CD4-positive, CD25-positive, alpha-beta regulatory T cell (primary cell): ENCODE results near the gene RAB18. TPM values are rescaled to one million over a fixed set of nuclear protein-coding genes. Genes with fewer than 3 reads are reported as not detected.
A peak's percentile ranks its signal among the peaks of the same experiment; 100 is the strongest.

ENCODE experiments used
- ATAC-seq, 2 donors: fragments of 150-1000 bp; cut with Tn5 transposase; one replicate each; pipeline ENCODE4 v1.10.0; 2021; ENCODE audit warnings: low read depth in 2 of 2, moderate number of reproducible peaks in 2 of 2, moderate library complexity in 1 of 2
- DNase-seq, 3 donors: peaks; one replicate each; pipeline versions ENCODE4 v3.0.0 to v3.0.0-alpha.2; 2012 to 2022; ENCODE audit warnings: mixed read lengths in 1 of 3
- H3K27ac ChIP-seq: one replicate; pipeline ENCODE4 v1.7.0; 2013; ENCODE audit warnings: mild to moderate bottlenecking, low read length; ENCODE audit not compliant: insufficient read depth, poor library complexity, severe bottlenecking
- H3K27me3 ChIP-seq: one replicate; pipeline ENCODE4 v1.7.0; 2013; ENCODE audit warnings: low read length; ENCODE audit not compliant: control insufficient read depth, insufficient read depth
- H3K36me3 ChIP-seq: one replicate; pipeline ENCODE4 v1.7.0; 2013; ENCODE audit warnings: mild to moderate bottlenecking, low read length, moderate library complexity; ENCODE audit not compliant: control insufficient read depth, insufficient read depth
- H3K4me1 ChIP-seq: 2 replicates; pipeline ENCODE4 v1.7.0; 2013; ENCODE audit warnings: mild to moderate bottlenecking, low read length; ENCODE audit not compliant: insufficient read depth, control insufficient read depth, poor library complexity, severe bottlenecking
- H3K4me3 ChIP-seq: one replicate; pipeline ENCODE4 v1.7.0; 2013; ENCODE audit warnings: low read depth, mild to moderate bottlenecking, low read length, moderate library complexity
- H3K9me3 ChIP-seq, 2 experiments: 1 replicate in 1 of 2; 2 replicates in 1 of 2; pipeline ENCODE4 v1.7.0; 2013; ENCODE audit warnings: low read length in 2 of 2, mild to moderate bottlenecking in 1 of 2, moderate library complexity in 1 of 2; ENCODE audit not compliant: control insufficient read depth in 2 of 2
- H3K27ac Mint-ChIP-seq, 3 donors: one replicate each; pipeline ENCODE4 v1.8.0; 2020 to 2022; ENCODE audit warnings: mild to moderate bottlenecking in 3 of 3, mixed read lengths in 3 of 3, moderate library complexity in 2 of 3
- H3K27me3 Mint-ChIP-seq: one replicate; pipeline ENCODE4 v1.8.0; 2022; ENCODE audit warnings: mild to moderate bottlenecking, mixed read lengths
- H3K36me3 Mint-ChIP-seq: one replicate; pipeline ENCODE4 v1.8.0; 2020; ENCODE audit warnings: mixed read lengths
- H3K4me1 Mint-ChIP-seq, 4 donors: one replicate each; pipeline ENCODE4 v1.8.0; 2020 to 2022; ENCODE audit warnings: mixed read lengths in 4 of 4, mild to moderate bottlenecking in 1 of 4
- H3K4me3 Mint-ChIP-seq, 4 donors: one replicate each; pipeline ENCODE4 v1.8.0; 2020 to 2022; ENCODE audit warnings: mild to moderate bottlenecking in 4 of 4, mixed read lengths in 4 of 4, moderate library complexity in 3 of 4
- H3K9me3 Mint-ChIP-seq, 7 donors: one replicate each; pipeline ENCODE4 v1.8.0; 2020 to 2022; ENCODE audit warnings: mixed read lengths in 7 of 7, mild to moderate bottlenecking in 3 of 7, moderate library complexity in 2 of 7
- polyA plus RNA-seq, 4 donors: library from polyadenylated mRNA; unstranded; fragments of 300-500 nt; fragmentation: Illumina TruSeq; gene quantifications; one replicate each; pipeline ENCODE4 v1.2.3, GENCODE V29; 2021
- total RNA-seq: library from RNA; stranded (reverse); gene quantifications from one replicate; pipeline ENCODE4 v1.2.3, GENCODE V29; 2022

The RAB18 gene
- total and polyA plus RNA-seq, 5 donors from 2014 or later = 73.4 to 110 (median 84.3) TPM

DNA sequence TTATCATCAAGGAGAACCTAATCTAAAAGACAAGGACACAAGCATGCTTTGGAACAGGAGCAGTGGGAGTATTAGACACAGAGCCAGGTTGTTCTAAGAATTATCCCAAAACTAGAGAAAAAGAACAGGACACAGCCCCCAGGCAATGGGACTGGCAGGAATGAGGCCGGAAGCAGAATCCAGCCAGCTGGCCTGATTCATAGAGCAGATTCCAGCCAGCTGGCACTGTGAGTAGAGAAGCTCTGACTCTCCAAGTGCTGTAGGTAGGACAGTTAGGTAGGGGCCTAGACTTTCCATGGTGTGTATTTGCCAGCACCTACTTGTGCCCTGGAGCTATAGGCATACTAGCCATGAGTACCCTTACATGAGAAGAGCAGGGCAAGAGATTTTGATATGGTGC is 13.3 kb upstream of the RAB18 start:
- Mint-ChIP-seq H3K4me3 (no peak overlapping the region), H3K36me3 (peaks cover 7% of the 10 kb centered on the region), H3K4me1 (no peaks in the 10 kb centered on the region), H3K27me3 (peaks cover 57% of the 10 kb centered on the region), H3K9me3 (peaks cover 0 to 28% (median 8%) of the 10 kb centered on the region in 7 donors), H3K27ac (peak overlapping the region in 1 of 3 donors; percentile 83)
- H3K36me3 ChIP-seq = no peaks in the 10 kb centered on the region
- H3K27me3 ChIP-seq = peaks cover 21% of the 10 kb centered on the region
- no peaks in the 10 kb centered on the region for H3K4me1 ChIP-seq
- H3K27ac ChIP-seq = no peak overlapping the region
- DNase-seq (no peak), ATAC-seq (no peak)
- H3K9me3 ChIP-seq = peaks cover 7 to 18% of the 10 kb centered on the region in 2 experiments
- H3K4me3 ChIP-seq = no peak overlapping the region

DNA sequence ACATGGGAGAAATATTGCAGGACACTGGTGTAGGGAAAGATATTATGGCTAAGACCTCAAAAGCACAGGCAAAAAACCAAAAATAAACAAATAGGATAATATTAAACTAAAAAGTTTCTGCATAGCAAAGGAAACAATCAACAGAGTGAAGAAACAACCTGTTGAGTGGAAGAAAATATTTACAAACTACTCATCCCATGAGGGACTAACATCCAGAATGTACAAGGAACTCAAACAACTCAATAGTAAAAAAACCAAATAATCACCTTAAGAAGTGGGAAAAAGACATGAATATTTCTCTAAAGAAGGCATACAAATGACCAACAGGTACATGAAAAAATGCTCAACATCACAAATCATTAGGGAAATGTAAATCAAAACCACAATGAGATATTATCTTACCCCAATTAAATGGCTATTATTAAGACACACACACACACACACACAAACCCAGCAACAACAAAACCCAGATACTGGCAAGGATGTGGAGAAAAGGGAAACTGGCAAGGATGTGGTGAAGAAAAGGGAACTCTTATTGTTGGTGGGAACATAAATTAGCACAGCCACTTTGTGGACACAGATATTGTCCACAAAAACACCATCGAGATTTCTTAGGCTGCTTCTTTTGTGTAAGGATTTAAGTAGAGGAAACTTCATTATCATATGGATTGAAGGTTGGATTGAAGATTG is 9.8 kb upstream of the RAB18 start:
- H3K27ac ChIP-seq = no peak overlapping the region
- peaks cover 7 to 15% of the 10 kb centered on the region in 2 experiments for H3K9me3 ChIP-seq
- Mint-ChIP-seq H3K27me3 (peaks cover 54% of the 10 kb centered on the region), H3K36me3 (peaks cover 7% of the 10 kb centered on the region), H3K9me3 (peaks cover 0 to 17% (median 8%) of the 10 kb centered on the region in 7 donors), H3K4me1 (no peaks in the 10 kb centered on the region), H3K27ac (no peak overlapping the region), H3K4me3 (no peak overlapping the region)
- DNase-seq = no peak
- no peaks in the 10 kb centered on the region for H3K36me3 ChIP-seq
- ATAC-seq = no peak
- H3K4me1 ChIP-seq = no peaks in the 10 kb centered on the region
- no peak overlapping the region for H3K4me3 ChIP-seq
- H3K27me3 ChIP-seq = peaks cover 13% of the 10 kb centered on the region

DNA sequence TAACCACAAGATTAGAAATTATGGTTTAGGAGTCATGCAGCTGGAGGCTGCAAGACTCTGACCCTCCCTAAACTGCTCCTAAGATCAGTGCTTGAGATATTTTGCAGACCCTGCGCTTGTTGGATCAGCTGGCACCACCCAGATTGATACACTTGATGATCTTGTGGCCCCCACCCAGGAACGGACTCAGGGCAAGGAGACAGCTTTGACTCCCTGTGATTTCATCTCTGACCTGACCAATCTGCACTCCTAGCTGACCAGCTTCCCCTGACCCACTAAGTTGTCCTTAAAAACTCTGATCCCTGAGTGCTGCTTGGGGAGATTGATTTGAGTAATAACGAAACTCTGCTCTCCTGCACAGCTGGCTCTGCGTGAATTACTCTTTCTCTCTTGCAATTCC is 8.0 kb upstream of the RAB18 start:
- H3K36me3 Mint-ChIP-seq = peaks cover 6% of the 10 kb centered on the region
- ATAC-seq (no peak), DNase-seq (no peak)
- no peak overlapping the region for H3K27ac ChIP-seq
- peaks cover 0 to 10% (median 3%) of the 10 kb centered on the region in 7 donors for H3K9me3 Mint-ChIP-seq
- no peaks in the 10 kb centered on the region for H3K4me1 ChIP-seq
- H3K4me3 ChIP-seq = no peak overlapping the region
- H3K27me3 Mint-ChIP-seq = peaks cover 45% of the 10 kb centered on the region
- no peaks in the 10 kb centered on the region for H3K4me1 Mint-ChIP-seq
- H3K27ac Mint-ChIP-seq = peak overlapping the region in 1 of 3 donors; percentile 29
- H3K36me3 ChIP-seq = no peaks in the 10 kb centered on the region
- peaks cover 0 to 9% of the 10 kb centered on the region in 2 experiments for H3K9me3 ChIP-seq
- no peak overlapping the region for H3K4me3 Mint-ChIP-seq
- peaks cover 13% of the 10 kb centered on the region for H3K27me3 ChIP-seq

DNA sequence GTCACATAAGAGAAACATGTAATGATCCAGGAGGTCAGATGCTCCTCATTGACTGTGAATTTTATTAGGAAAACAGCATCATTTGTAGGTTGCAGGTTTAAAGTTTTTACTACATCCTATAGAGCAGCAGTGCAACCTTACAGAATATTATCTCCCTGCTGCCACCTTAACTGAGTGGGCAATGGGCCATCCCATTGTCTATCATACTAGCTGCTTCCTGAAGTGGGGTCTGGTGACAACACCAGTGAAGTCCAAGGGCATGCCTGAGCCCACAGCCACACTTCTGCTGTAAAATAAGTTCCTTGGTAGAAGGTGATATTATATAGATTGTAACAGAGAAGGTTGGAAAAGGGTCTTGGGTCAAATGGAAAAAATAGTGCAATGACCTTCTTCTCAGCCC is 4.0 kb upstream of the RAB18 start:
- Histone ChIP-seq H3K9me3 (no peaks in the 10 kb centered on the region), H3K36me3 (no peaks in the 10 kb centered on the region), H3K27ac (no peak overlapping the region), H3K4me3 (no peak overlapping the region), H3K27me3 (peaks cover 1% of the 10 kb centered on the region), H3K4me1 (peaks cover 13% of the 10 kb centered on the region)
- Mint-ChIP-seq H3K4me3 (no peak overlapping the region), H3K9me3 (peaks cover 0 to 1% (median 0%) of the 10 kb centered on the region in 7 donors), H3K27me3 (peaks cover 19% of the 10 kb centered on the region), H3K4me1 (peaks cover 4 to 19% (median 12%) of the 10 kb centered on the region in 4 donors), H3K27ac (no peak overlapping the region), H3K36me3 (no peaks in the 10 kb centered on the region)
- no peak for ATAC-seq
- DNase-seq = no peak

DNA sequence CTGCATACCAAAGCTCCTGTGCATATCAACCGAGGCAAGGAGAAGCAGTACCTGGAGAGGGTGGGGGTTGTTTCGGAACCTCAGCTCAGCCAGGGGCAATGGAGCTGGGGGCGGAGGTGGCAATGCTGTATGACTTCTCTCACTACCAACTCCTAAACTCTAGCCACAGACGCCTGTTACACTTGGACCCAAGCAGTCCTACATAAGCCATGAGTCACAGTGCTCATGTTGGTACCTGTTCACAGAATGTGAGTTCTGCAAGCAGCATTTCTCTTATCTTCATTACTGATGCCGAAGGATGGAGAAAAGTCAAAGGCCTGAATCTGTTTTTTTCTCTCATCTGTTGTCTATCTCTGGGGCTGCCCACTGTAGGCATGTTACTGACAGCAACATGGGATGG is 3.2 kb upstream of the RAB18 start:
- H3K36me3 Mint-ChIP-seq = peaks cover under 1% of the 10 kb centered on the region
- H3K4me3 Mint-ChIP-seq = no peak overlapping the region
- ATAC-seq (no peak), DNase-seq (no peak)
- H3K27ac ChIP-seq = no peak overlapping the region
- no peak overlapping the region for H3K27ac Mint-ChIP-seq
- peaks cover 6 to 24% (median 16%) of the 10 kb centered on the region in 4 donors for H3K4me1 Mint-ChIP-seq
- peaks cover 11% of the 10 kb centered on the region for H3K27me3 Mint-ChIP-seq
- peaks cover 21% of the 10 kb centered on the region for H3K4me1 ChIP-seq
- no peak overlapping the region for H3K4me3 ChIP-seq
- no peaks in the 10 kb centered on the region for H3K9me3 ChIP-seq
- no peaks in the 10 kb centered on the region for H3K27me3 ChIP-seq
- no peaks in the 10 kb centered on the region for H3K36me3 ChIP-seq
- peaks cover 0 to 1% (median 0%) of the 10 kb centered on the region in 7 donors for H3K9me3 Mint-ChIP-seq

DNA sequence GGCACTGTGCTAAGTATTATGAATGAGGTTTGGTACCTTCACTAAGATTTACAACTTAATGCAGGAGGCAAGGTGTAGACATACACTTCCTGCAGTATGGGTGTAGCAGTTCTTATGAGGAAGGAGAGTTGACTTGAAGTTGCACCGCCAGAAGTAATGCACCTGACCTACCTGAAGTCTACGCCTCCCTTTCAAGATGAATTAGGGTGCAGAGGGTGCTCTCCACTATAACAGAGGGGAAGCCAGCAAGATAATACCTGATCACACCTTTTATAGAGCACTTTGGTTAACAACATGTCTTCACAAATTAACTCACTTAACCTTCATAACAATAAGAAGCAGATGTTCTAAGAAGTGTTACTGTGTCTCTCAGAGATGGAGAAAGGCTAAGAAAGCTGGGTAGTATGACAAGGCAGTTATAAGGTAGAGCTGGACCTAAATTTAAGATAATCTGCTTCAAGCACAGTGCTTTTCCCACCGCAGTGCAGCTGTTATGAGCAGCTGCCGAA is 552 bp upstream of the RAB18 start:
- no peaks in the 10 kb centered on the region for H3K27me3 ChIP-seq
- peaks cover 11% of the 10 kb centered on the region for H3K36me3 Mint-ChIP-seq
- peaks cover 0 to 1% (median 0%) of the 10 kb centered on the region in 7 donors for H3K9me3 Mint-ChIP-seq
- H3K4me3 ChIP-seq = peak overlapping the region; percentile 76
- peak overlapping the region; percentile 85 for H3K27ac ChIP-seq
- H3K36me3 ChIP-seq = no peaks in the 10 kb centered on the region
- peak overlapping the region; percentile 92 to 100 (median 97) for H3K4me3 Mint-ChIP-seq
- ATAC-seq (no peak), DNase-seq (peak in 1 of 3 donors; percentile 59)
- H3K4me1 ChIP-seq = peaks cover 36% of the 10 kb centered on the region
- peaks cover 22 to 49% (median 36%) of the 10 kb centered on the region in 4 donors for H3K4me1 Mint-ChIP-seq
- peak overlapping the region; percentile 98 to 99 (median 99) for H3K27ac Mint-ChIP-seq
- peaks cover 4% of the 10 kb centered on the region for H3K27me3 Mint-ChIP-seq
- H3K9me3 ChIP-seq = no peaks in the 10 kb centered on the region

DNA sequence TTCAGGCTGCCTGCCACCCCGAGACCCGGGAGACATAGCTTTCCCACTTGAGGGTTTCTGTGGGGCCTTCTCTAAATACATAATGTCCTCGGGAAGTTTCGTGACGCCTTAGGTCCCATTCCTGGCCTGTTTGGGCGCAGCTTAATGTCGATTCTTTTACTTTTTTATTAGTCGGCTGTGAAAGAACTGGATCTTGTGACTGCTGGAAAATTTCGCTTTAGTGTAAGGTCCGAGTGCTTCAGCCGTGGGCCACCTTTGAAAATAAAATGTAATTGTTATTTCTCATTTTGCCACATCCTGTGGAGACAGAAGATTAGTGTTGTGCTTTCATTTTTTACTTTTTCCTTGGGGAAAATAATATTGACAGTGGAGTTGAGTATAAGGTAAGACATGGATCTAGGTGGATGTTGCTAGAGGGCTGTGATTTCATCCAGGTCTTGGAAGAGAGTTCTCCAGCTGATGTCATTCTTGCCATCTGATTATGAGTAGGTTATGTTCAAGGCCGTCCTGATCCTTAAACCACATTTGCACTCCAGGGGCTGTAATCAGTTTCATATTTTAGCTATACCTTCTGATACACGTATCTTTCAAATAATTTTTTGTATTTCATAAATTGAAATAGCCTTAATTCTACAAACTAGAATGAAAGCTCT is 830 bp downstream of the RAB18 start:
- Histone ChIP-seq H3K4me3 (peak overlapping the region; percentile 90), H3K27me3 (no peaks in the 10 kb centered on the region), H3K9me3 (no peaks in the 10 kb centered on the region), H3K4me1 (peaks cover 40% of the 10 kb centered on the region), H3K27ac (peak overlapping the region; percentile 85), H3K36me3 (peaks cover 6% of the 10 kb centered on the region)
- DNase-seq = no peak
- Mint-ChIP-seq H3K4me1 (peaks cover 34 to 62% (median 47%) of the 10 kb centered on the region in 4 donors), H3K9me3 (peaks cover 0 to 1% (median 0%) of the 10 kb centered on the region in 7 donors), H3K36me3 (peaks cover 14% of the 10 kb centered on the region), H3K27me3 (no peaks in the 10 kb centered on the region), H3K4me3 (peak overlapping the region; percentile 92 to 100 (median 97)), H3K27ac (peak overlapping the region; percentile 23 to 99 (median 98))
- ATAC-seq = no peak
